Measurements from ENCODE around the gene FHOD1. TPM values are rescaled to one million over a fixed set of nuclear protein-coding genes. Genes with fewer than 3 reads are reported as not detected.

The FHOD1 gene
- total and polyA plus RNA-seq, 2 of the 13 experiments (the other 11 are each of a cell fraction or from before 2014, with no cell fraction given): 20.0 to 20.8 TPM

GRCh38 chr16:67259705-67260104 lies 12.4 kb upstream of the FHOD1 start:
- FAIRE-seq (no peak), ATAC-seq (no peak), DNase-seq (ENCODE audit: low spot score) (no peak)
- POLR2A ChIA-PET: interaction anchor here (0.6 to 1.3 kb wide), 2 partner anchors 11 to 27 kb away, joined by 3 read pairs; no protein-coding TSS in a partner anchor
- Histone ChIP-seq H2AFZ (ENCODE audit: low read length) (no peak overlapping the region), H3K9ac (ENCODE audit: insufficient read depth, low read depth, low read length) (no peak overlapping the region), H3K4me3 (replicated peaks in 1 of 3; ENCODE audit: insufficient read depth in 1 of 3, low read depth in 2 of 3, low read length in 3 of 3) (no peak overlapping the region), H3K27ac (ENCODE audit: extremely low read length, insufficient read depth, low read length) (no peak overlapping the region), H3K79me2 (ENCODE audit: insufficient read depth, low read length) (no peaks in the 10 kb centered on the region), H3K4me1 (ENCODE audit: insufficient read depth, low read length) (peaks cover 8% of the 10 kb centered on the region), H3K36me3 (replicated peaks in 1 of 2; ENCODE audit: control insufficient read depth in 1 of 2, insufficient read depth in 2 of 2, low read length in 2 of 2) (no peaks in the 10 kb centered on the region), H3K9me3 (ENCODE audit: low read length) (no peaks in the 10 kb centered on the region), H4K20me1 (ENCODE audit: insufficient read depth, low read length) (no peaks in the 10 kb centered on the region), H3K4me2 (ENCODE audit: low read depth, low read length) (no peak overlapping the region), H3K27me3 (ENCODE audit: control insufficient read depth in 1 of 2, insufficient read depth in 2 of 2, low read length in 2 of 2) (peaks cover under 1 to 22% of the 10 kb centered on the region in 2 experiments; a peak in 3 of 5 replicates)
- in situ Hi-C loops (cut with HindIII; ENCODE audit: extremely low pct_ligation_motif_present, low pct_unique_long_range_greater_than_20kb): no loop called here
- intact Hi-C loops (cut with micrococcal nuclease; ENCODE audit: unreplicated experiment): no loop called here
- BruUV-seq (replicated peaks): no TSS peak
- CTCF ChIA-PET (ENCODE audit: low intra/inter-chr PET ratio, low total read pairs): no interaction called here
- no peak for TF ChIP-seq ZNF552 (CRISPR knock-in tag; IDR thresholded peaks at IDR 0.05; ENCODE audit: borderline replicate concordance)
- no peak for TF ChIP-seq ZNF549 (CRISPR knock-in tag; IDR thresholded peaks at IDR 0.05)
- TF ChIP-seq ZSCAN9 (CRISPR knock-in tag; IDR thresholded peaks at IDR 0.05; ENCODE audit: borderline replicate concordance): no peak
- no peak for TF ChIP-seq ZSCAN20 (CRISPR knock-in tag; IDR thresholded peaks at IDR 0.05; ENCODE audit: borderline replicate concordance)
- no peak for TF ChIP-seq REST (IDR thresholded peaks at IDR 0.05; ENCODE audit: borderline replicate concordance in 1 of 2, low read depth in 1 of 2, low read length in 2 of 2)
- no peak for TF ChIP-seq NONO (IDR thresholded peaks at IDR 0.05)
- TF ChIP-seq NONO (CRISPR knock-in tag; conservative IDR thresholded peaks at IDR 0.05): no peak
- no peak for TF ChIP-seq CC2D1A (CRISPR knock-in tag; IDR thresholded peaks at IDR 0.05)
- 79% methylated on average over 12 of the region's 12 CpGs for WGBS (ENCODE audit: low lambda C conversion rate)
